ENCODE data around the gene BGLAP.

Gene BGLAP

DNA sequence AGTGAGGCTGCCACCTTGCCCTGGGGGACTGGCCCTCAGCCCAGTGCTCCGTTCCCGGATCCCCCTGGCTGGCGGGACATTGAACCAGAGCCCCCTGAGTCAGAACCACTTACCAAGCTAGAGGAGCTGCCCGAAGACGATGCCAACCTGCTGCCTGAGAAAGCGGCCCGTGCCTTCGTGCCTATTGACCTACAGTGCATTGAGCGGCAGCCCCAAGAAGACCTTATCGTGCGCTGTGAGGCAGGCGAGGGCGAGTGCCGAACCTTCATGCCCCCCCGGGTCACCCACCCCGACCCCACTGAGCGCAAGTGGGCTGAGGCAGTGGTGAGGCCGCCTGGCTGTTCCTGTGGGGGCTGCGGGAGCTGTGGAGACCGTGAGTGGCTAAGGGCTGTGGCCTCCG is 43.5 kb downstream of the BGLAP start:
- TF ChIP-seq OSR1 (CRISPR knock-in tag; IDR thresholded peaks at IDR 0.05) (no peak), CSDC2 (CRISPR knock-in tag; IDR thresholded peaks at IDR 0.05) (no peak), ZFP30 (CRISPR knock-in tag; IDR thresholded peaks at IDR 0.05) (no peak), ZNF70 (CRISPR knock-in tag; IDR thresholded peaks at IDR 0.05) (no peak), PPARA (CRISPR knock-in tag; IDR thresholded peaks at IDR 0.05; ENCODE audit: borderline replicate concordance) (no peak)
- TF ChIP-seq, protein P1, sequence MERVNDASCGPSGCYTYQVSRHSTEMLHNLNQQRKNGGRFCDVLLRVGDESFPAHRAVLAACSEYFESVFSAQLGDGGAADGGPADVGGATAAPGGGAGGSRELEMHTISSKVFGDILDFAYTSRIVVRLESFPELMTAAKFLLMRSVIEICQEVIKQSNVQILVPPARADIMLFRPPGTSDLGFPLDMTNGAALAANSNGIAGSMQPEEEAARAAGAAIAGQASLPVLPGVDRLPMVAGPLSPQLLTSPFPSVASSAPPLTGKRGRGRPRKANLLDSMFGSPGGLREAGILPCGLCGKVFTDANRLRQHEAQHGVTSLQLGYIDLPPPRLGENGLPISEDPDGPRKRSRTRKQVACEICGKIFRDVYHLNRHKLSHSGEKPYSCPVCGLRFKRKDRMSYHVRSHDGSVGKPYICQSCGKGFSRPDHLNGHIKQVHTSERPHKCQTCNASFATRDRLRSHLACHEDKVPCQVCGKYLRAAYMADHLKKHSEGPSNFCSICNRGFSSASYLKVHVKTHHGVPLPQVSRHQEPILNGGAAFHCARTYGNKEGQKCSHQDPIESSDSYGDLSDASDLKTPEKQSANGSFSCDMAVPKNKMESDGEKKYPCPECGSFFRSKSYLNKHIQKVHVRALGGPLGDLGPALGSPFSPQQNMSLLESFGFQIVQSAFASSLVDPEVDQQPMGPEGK (CRISPR knock-in tag; IDR thresholded peaks at IDR 0.05; ENCODE audit: borderline replicate concordance) = no peak
- TF ChIP-seq, protein P2, sequence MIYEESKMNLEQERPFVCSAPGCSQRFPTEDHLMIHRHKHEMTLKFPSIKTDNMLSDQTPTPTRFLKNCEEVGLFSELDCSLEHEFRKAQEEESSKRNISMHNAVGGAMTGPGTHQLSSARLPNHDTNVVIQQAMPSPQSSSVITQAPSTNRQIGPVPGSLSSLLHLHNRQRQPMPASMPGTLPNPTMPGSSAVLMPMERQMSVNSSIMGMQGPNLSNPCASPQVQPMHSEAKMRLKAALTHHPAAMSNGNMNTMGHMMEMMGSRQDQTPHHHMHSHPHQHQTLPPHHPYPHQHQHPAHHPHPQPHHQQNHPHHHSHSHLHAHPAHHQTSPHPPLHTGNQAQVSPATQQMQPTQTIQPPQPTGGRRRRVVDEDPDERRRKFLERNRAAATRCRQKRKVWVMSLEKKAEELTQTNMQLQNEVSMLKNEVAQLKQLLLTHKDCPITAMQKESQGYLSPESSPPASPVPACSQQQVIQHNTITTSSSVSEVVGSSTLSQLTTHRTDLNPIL (CRISPR knock-in tag; IDR thresholded peaks at IDR 0.05; ENCODE audit: low read depth) = no peak
- TF ChIP-seq, protein P3, sequence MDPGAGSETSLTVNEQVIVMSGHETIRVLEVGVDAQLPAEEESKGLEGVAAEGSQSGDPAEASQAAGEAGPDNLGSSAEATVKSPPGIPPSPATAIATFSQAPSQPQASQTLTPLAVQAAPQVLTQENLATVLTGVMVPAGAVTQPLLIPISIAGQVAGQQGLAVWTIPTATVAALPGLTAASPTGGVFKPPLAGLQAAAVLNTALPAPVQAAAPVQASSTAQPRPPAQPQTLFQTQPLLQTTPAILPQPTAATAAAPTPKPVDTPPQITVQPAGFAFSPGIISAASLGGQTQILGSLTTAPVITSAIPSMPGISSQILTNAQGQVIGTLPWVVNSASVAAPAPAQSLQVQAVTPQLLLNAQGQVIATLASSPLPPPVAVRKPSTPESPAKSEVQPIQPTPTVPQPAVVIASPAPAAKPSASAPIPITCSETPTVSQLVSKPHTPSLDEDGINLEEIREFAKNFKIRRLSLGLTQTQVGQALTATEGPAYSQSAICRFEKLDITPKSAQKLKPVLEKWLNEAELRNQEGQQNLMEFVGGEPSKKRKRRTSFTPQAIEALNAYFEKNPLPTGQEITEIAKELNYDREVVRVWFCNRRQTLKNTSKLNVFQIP (CRISPR knock-in tag; IDR thresholded peaks at IDR 0.05; ENCODE audit: borderline replicate concordance, low read depth) = no peak
- no peak for ATAC-seq

DNA sequence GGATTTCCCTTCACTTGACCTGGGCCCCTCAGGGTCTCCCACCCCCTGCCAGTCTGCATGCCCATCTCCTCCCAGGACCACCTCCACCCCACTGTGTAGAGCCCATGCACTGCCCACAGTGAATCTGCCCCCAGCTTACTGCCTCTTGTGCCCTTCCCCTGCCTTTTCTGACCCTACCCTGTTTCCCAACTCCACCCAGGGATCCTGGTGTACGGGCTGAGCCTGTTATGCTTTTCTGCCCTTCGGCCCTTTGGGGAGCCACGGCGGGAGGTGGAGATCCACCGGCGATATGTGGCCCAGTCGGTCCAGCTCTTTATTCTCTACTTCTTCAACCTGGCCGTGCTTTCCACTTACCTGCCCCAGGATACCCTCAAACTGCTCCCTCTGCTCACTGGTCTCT is 44.1 kb downstream of the BGLAP start:
- no peak for TF ChIP-seq SNAI2 (CRISPR knock-in tag; IDR thresholded peaks at IDR 0.05)
- no peak for TF ChIP-seq ZFP30 (CRISPR knock-in tag; IDR thresholded peaks at IDR 0.05)
- TF ChIP-seq TOX (CRISPR knock-in tag; IDR thresholded peaks at IDR 0.05; ENCODE audit: borderline replicate concordance) = no peak
- TF ChIP-seq, protein P3 (CRISPR knock-in tag; IDR thresholded peaks at IDR 0.05; ENCODE audit: borderline replicate concordance, low read depth) = no peak
- TF ChIP-seq RARB (CRISPR knock-in tag; IDR thresholded peaks at IDR 0.05) = no peak
- TF ChIP-seq GLIS3 (CRISPR knock-in tag; IDR thresholded peaks at IDR 0.05) = no peak
- TF ChIP-seq ARNTL (CRISPR knock-in tag; IDR thresholded peaks at IDR 0.05; ENCODE audit: borderline replicate concordance, low read depth) = no peak
- TF ChIP-seq PPARA (CRISPR knock-in tag; IDR thresholded peaks at IDR 0.05; ENCODE audit: borderline replicate concordance) = no peak
- no peak for TF ChIP-seq ESRRG (CRISPR knock-in tag; IDR thresholded peaks at IDR 0.05)
- TF ChIP-seq, protein P4, sequence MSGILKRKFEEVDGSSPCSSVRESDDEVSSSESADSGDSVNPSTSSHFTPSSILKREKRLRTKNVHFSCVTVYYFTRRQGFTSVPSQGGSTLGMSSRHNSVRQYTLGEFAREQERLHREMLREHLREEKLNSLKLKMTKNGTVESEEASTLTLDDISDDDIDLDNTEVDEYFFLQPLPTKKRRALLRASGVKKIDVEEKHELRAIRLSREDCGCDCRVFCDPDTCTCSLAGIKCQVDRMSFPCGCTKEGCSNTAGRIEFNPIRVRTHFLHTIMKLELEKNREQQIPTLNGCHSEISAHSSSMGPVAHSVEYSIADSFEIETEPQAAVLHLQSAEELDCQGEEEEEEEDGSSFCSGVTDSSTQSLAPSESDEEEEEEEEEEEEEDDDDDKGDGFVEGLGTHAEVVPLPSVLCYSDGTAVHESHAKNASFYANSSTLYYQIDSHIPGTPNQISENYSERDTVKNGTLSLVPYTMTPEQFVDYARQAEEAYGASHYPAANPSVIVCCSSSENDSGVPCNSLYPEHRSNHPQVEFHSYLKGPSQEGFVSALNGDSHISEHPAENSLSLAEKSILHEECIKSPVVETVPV (CRISPR knock-in tag; IDR thresholded peaks at IDR 0.05) = no peak
- TF ChIP-seq, protein P1 (CRISPR knock-in tag; IDR thresholded peaks at IDR 0.05; ENCODE audit: borderline replicate concordance) = no peak
- TF ChIP-seq ZC3H10 (CRISPR knock-in tag; IDR thresholded peaks at IDR 0.05) = no peak
- no peak for TF ChIP-seq ZFP3 (CRISPR knock-in tag; IDR thresholded peaks at IDR 0.05)
- no peak for TF ChIP-seq ISL1 (CRISPR knock-in tag; IDR thresholded peaks at IDR 0.05)
- TF ChIP-seq BACH2 (CRISPR knock-in tag; IDR thresholded peaks at IDR 0.05; ENCODE audit: borderline replicate concordance) = no peak
- ATAC-seq = no peak

DNA sequence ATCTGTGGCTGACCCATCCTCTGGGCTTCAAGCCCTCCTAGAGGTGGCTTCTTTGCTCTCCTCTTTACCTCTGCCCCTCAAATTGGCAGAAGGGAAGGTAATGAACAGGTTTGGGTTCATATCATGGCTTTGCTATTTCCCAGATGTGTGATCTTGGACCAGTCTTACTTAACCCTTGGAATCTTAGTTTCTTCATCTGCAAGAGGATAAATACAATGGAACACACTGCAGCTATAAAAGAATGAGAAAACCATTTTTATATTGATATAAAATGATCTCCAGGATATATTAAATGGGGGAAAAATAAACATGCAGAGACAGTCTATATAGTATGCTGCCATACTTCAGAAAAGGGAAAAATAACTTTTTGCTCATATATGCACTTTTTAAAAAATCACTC is 47.9 kb downstream of the BGLAP start:
- no peak for ATAC-seq
- TF ChIP-seq, protein P2 (CRISPR knock-in tag; IDR thresholded peaks at IDR 0.05; ENCODE audit: low read depth) = no peak
- no peak for TF ChIP-seq ZNF8 (CRISPR knock-in tag; IDR thresholded peaks at IDR 0.05)
- TF ChIP-seq TOX (CRISPR knock-in tag; IDR thresholded peaks at IDR 0.05; ENCODE audit: borderline replicate concordance) = no peak
- no peak for TF ChIP-seq ZNF70 (CRISPR knock-in tag; IDR thresholded peaks at IDR 0.05)
- no peak for TF ChIP-seq PPARA (CRISPR knock-in tag; IDR thresholded peaks at IDR 0.05; ENCODE audit: borderline replicate concordance)
- no peak for TF ChIP-seq SNAI2 (CRISPR knock-in tag; IDR thresholded peaks at IDR 0.05)
- TF ChIP-seq BACH2 (CRISPR knock-in tag; IDR thresholded peaks at IDR 0.05; ENCODE audit: borderline replicate concordance) = no peak
- TF ChIP-seq ISL1 (CRISPR knock-in tag; IDR thresholded peaks at IDR 0.05) = no peak
- TF ChIP-seq ZFP30 (CRISPR knock-in tag; IDR thresholded peaks at IDR 0.05) = no peak
- TF ChIP-seq, protein P4 (CRISPR knock-in tag; IDR thresholded peaks at IDR 0.05) = no peak
- TF ChIP-seq, protein P3 (CRISPR knock-in tag; IDR thresholded peaks at IDR 0.05; ENCODE audit: borderline replicate concordance, low read depth) = no peak

All from SK-N-SH treated with all-trans-retinoic acid at 6 μM for 48 hours (cell line).